HG03095 (cell line): ENCODE measurements around the gene HCN2.

Experiments
- ATAC-seq: cut with Tn5 transposase; IDR thresholded peaks from one replicate; pipeline ENCODE4 v1.9.1; 2021; ENCODE audit warnings: moderate library complexity; ENCODE audit not compliant: unreplicated experiment

The HCN2 gene

GRCh38 chr19:589693-590395 is at the start of gene HCN2:
HCN2 (plus strand) TSS chr19:589881; CDS start chr19:589946, 65 bp downstream.
- ATAC-seq, result no peak

GRCh38 chr19:540867-541637 is 48.6 kb upstream of the HCN2 start:
- no peak for ATAC-seq

GRCh38 chr19:541699-542098 is 48.0 kb upstream of the HCN2 start:
- ATAC-seq, result no peak

- no peak for ATAC-seq
These were observed 47.4 kb upstream of the HCN2 start for GRCh38 chr19:542173-542866.

- ATAC-seq, result no peak
These were observed 45.6 kb upstream of the HCN2 start, which contains the start of gene GZMM for GRCh38 chr19:543910-544608. GZMM (plus strand) TSS chr19:544053; CDS start chr19:544072, 19 bp downstream.

GRCh38 chr19:547117-547516 is 42.6 kb upstream of the HCN2 start:
- ATAC-seq, result no peak

GRCh38 chr19:547836-548720 is 41.6 kb upstream of the HCN2 start:
- no peak for ATAC-seq

GRCh38 chr19:548886-549830 is 40.5 kb upstream of the HCN2 start:
- ATAC-seq, result no peak

GRCh38 chr19:554817-555216 is 34.9 kb upstream of the HCN2 start:
- no peak for ATAC-seq

GRCh38 chr19:555474-555808 is 34.2 kb upstream of the HCN2 start:
- ATAC-seq, result no peak

GRCh38 chr19:556611-557382 is 32.9 kb upstream of the HCN2 start:
- ATAC-seq, result no peak

- no peak for ATAC-seq
These were observed 30.8 kb upstream of the HCN2 start for GRCh38 chr19:558770-559439.

GRCh38 chr19:560121-560520 is 29.6 kb upstream of the HCN2 start:
- ATAC-seq, result no peak

- no peak for ATAC-seq
These were observed 23.3 kb upstream of the HCN2 start for GRCh38 chr19:566403-566802.

- no peak for ATAC-seq
These were observed 22.8 kb upstream of the HCN2 start for GRCh38 chr19:566844-567243.

GRCh38 chr19:567296-567900 is 22.3 kb upstream of the HCN2 start:
- ATAC-seq, result no peak

- no peak for ATAC-seq
These were observed 19.4 kb upstream of the HCN2 start for GRCh38 chr19:570251-570686.
